Breast epithelium (tissue), 3 donors: ENCODE results near the gene TIMM29.

ENCODE experiments used
- POLR2A ChIP-seq: fragments of 450-650 bp; IDR thresholded peaks from one replicate; pipeline ENCODE4 v1.6.1; 2016; ENCODE audit warnings: antibody characterized with exemption, mild to moderate bottlenecking, moderate library complexity
- POLR2AphosphoS5 ChIP-seq, 3 donors: sonication (generic); formaldehyde crosslinking; IDR thresholded peaks; one replicate each; pipeline ENCODE4 v1.6.1; 2017; ENCODE audit warnings: antibody characterized with exemption in 3 of 3
- TF ChIP-seq, protein P1 (sequence below), 3 donors: fragments of 450-650 bp; IDR thresholded peaks; one replicate each; pipeline ENCODE4 v1.5.1; 2016 to 2017; ENCODE audit warnings: antibody characterized with exemption in 3 of 3, mild to moderate bottlenecking in 3 of 3, moderate library complexity in 3 of 3

DNA sequence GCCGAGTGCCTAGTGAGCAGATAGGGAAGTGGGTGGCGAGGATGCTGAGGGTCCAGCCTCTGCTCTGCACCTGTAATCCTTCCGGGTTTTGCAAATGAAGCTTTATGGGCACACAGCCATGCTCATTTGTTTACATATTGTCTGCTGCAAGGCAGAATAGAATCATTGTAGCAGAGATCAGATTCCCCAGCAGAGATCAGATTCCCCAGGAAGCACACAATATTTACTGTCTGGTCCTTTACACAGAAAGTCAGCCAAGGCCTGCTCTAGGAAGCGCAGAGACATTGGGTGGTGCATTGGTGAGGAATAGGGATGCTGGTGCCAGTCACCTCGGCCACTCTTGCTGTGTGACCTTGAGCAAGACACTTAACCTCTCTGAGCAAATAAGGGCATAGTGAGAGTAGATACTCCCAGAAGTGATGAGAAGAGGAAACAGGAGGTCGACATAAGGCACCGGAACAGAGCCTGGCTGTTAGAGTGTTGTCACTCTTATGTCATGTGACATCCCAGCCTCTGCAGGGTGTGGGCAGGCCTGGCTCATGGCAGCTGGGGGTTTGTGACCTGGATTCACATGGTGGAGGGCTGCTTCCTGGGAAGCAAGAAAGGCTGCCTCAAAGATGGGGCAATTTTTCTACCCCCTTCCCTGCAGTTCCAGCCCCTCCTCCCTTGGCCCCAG lies 31.6 kb upstream of the TIMM29 start:
- TF ChIP-seq, protein P1, sequence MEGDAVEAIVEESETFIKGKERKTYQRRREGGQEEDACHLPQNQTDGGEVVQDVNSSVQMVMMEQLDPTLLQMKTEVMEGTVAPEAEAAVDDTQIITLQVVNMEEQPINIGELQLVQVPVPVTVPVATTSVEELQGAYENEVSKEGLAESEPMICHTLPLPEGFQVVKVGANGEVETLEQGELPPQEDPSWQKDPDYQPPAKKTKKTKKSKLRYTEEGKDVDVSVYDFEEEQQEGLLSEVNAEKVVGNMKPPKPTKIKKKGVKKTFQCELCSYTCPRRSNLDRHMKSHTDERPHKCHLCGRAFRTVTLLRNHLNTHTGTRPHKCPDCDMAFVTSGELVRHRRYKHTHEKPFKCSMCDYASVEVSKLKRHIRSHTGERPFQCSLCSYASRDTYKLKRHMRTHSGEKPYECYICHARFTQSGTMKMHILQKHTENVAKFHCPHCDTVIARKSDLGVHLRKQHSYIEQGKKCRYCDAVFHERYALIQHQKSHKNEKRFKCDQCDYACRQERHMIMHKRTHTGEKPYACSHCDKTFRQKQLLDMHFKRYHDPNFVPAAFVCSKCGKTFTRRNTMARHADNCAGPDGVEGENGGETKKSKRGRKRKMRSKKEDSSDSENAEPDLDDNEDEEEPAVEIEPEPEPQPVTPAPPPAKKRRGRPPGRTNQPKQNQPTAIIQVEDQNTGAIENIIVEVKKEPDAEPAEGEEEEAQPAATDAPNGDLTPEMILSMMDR (IDR thresholded peaks at IDR 0.05) = no peak
- TF ChIP-seq POLR2A (no peak), POLR2AphosphoS5 (IDR thresholded peaks at IDR 0.05) (no peak)
